ENCODE measurements around the gene GLP2R.

DNA sequence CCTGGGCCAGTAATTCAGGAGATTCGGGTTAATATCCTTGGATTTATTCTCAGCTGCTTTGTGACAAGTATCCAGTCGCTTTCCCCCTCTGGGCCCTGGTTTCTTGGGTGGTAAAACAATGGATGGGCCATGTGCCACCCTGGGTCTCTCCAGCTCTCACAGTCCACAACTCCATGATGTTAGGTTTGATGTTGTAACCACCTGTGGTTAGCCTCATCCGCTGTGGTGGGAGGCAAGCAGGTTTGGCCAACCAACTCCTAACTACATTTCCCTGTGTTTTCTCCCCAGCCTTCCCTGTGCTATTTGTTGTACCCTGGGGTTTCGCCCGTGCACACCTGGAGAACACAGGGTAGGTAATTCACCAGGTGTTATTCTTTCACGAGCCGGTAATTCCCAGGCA lies 35.1 kb downstream of the GLP2R start:
- no peak for TF ChIP-seq EZH2 (IDR thresholded peaks at IDR 0.05; ENCODE audit: insufficient read depth, poor library complexity, severe bottlenecking)
- TF ChIP-seq EZH2phosphoT487 (IDR thresholded peaks at IDR 0.05; ENCODE audit: insufficient read depth, low read depth), result no peak

Measured in GM23248 (cell line).